ENCODE measurements around the gene EYA4. TPM values are rescaled to one million over a fixed set of nuclear protein-coding genes. Genes with fewer than 3 reads are reported as not detected.

EYA4 gene
- total and polyA plus RNA-seq, 2 of the 4 experiments (the other 2 are of a cell fraction): 5.7 to 11.1 TPM

DNA sequence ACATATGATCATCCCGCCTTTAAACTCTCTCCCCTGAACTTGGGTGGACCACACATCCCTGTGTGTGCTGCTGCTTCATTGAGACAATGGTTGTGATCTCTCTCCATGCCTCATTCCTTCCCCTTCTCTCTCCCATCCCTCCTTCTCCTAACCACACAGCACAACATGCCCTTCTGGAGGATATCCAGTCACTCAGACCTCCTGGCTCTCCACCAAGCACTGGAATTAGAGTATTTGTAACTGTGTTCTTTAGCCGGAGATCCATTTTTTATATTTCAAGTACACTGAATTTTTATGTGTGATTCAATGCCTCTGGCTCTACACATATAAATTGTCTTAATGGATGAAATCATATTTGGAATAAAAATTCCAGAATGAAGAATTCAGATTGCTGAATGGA is 287.4 kb downstream of the EYA4 start:
- intact Hi-C loops (cut with micrococcal nuclease): no loop called here

More for the DNA sequence above, 287.4 kb downstream of the EYA4 start:
- Histone ChIP-seq H3K4ac (ENCODE audit: low read depth, low read length) (no peak overlapping the region), H3K56ac (ENCODE audit: extremely low read depth, insufficient read depth, low read length) (no peak overlapping the region), H4K5ac (ENCODE audit: low read depth, low read length) (no peak overlapping the region), H3K9ac (ENCODE audit: low read depth, low read length) (no peak overlapping the region), H3K9me1 (ENCODE audit: insufficient read depth, low read length) (no peaks in the 10 kb centered on the region; the same call in 1 of the 2 replicates), H2AFZ (replicated peaks; ENCODE audit: low read length, poor library complexity) (no peak overlapping the region), H3K18ac (ENCODE audit: low read depth, low read length) (no peak overlapping the region), H4K20me1 (ENCODE audit: insufficient read depth, low read length) (no peaks in the 10 kb centered on the region), H2BK120ac (ENCODE audit: low read depth, low read length) (no peak overlapping the region), H3K36me3 (ENCODE audit: control insufficient read depth, insufficient read depth, low read length) (peaks cover 15% of the 10 kb centered on the region), H3K4me2 (ENCODE audit: low read depth, low read length) (no peak overlapping the region), H2BK15ac (ENCODE audit: low read depth, low read length) (no peak overlapping the region), H2BK20ac (ENCODE audit: low read depth, low read length) (no peak overlapping the region), H3K4me1 (ENCODE audit: control insufficient read depth, insufficient read depth, low read length) (no peaks in the 10 kb centered on the region), H3K23ac (ENCODE audit: low read depth, low read length) (no peak overlapping the region), H2AK5ac (ENCODE audit: low read depth, low read length) (no peak overlapping the region), H3K27me3 (ENCODE audit: control insufficient read depth, insufficient read depth, low read length) (no peaks in the 10 kb centered on the region), H3K9me3 (ENCODE audit: control insufficient read depth, insufficient read depth, low read length) (no peaks in the 10 kb centered on the region), H3K79me1 (ENCODE audit: low read depth in 1 of 2, low read length in 2 of 2) (no peaks in the 10 kb centered on the region), H4K8ac (ENCODE audit: low read depth in 2 of 2, low read length in 2 of 2) (no peak overlapping the region), H3K4me3 (ENCODE audit: insufficient read depth, low read depth, low read length) (no peak overlapping the region), H2AK9ac (replicated peaks; ENCODE audit: low read depth, low read length, poor library complexity) (no peak overlapping the region), H3K27ac (ENCODE audit: insufficient read depth, low read length) (no peak overlapping the region), H2BK5ac (ENCODE audit: low read depth, low read length, poor library complexity, severe bottlenecking) (no peak overlapping the region), H3K14ac (replicated peaks; ENCODE audit: low read depth, low read length) (no peak overlapping the region), H4K91ac (ENCODE audit: insufficient read depth, low read depth, low read length) (no peak overlapping the region)
- POLR2A ChIA-PET (ENCODE audit: unreplicated experiment): no interaction called here
- 100% methylated on average over 1 of the region's 2 CpGs; no CpG with 5 or more reads in 1 of the 2 experiments for WGBS, 2 experiments (ENCODE audit: extremely low coverage in 2 of 2, insufficient read length in 1 of 2)
- dilution Hi-C loops (cut with HindIII; ENCODE audit: low sequenced_read_pairs, unreplicated experiment): no loop called here
- CTCF ChIA-PET: no interaction called here
- in situ Hi-C loops (cut with MboI; ENCODE audit: low sequenced_read_pairs): no loop called here
- no TSS peak for BruUV-seq (replicated peaks)
- ATAC-seq (ENCODE audit: low read depth) (no peak; the same call in 1 of the 2 replicates), DNase-seq (no peak)
- no peak for TF ChIP-seq MAZ (IDR thresholded peaks at IDR 0.05; ENCODE audit: borderline replicate concordance, low read depth, low read length)
- no peak for TF ChIP-seq MAFK (IDR thresholded peaks at IDR 0.05; ENCODE audit: low read depth, low read length)
- no peak for TF ChIP-seq CEBPB (IDR thresholded peaks at IDR 0.05; ENCODE audit: low read depth, low read length)
- no peak for TF ChIP-seq POLR2A (IDR thresholded peaks at IDR 0.05; ENCODE audit: low read depth, low read length)
- no peak for TF ChIP-seq FOS (IDR thresholded peaks at IDR 0.05; ENCODE audit: low read depth, low read length)
- no peak for TF ChIP-seq CHD1 (IDR thresholded peaks at IDR 0.05; ENCODE audit: low read depth, low read length)

Measured in IMR-90 (cell line).